HG03521 (cell line): ENCODE measurements around the gene SMAD7.

Experiments
- ATAC-seq: cut with Tn5 transposase; IDR thresholded peaks from one replicate; pipeline ENCODE4 v1.9.1; 2021; ENCODE audit warnings: mild to moderate bottlenecking, moderate library complexity; ENCODE audit not compliant: unreplicated experiment

The SMAD7 gene

GRCh38 chr18:48986851-48987761 lies 36.3 kb upstream of the SMAD7 start:
- no peak for ATAC-seq

GRCh38 chr18:48985161-48985560 lies 34.4 kb upstream of the SMAD7 start:
- ATAC-seq: no peak

GRCh38 chr18:48983793-48984437 lies 33.1 kb upstream of the SMAD7 start:
- no peak for ATAC-seq

GRCh38 chr18:48982266-48982665 lies 31.5 kb upstream of the SMAD7 start:
- no peak for ATAC-seq

- ATAC-seq: no peak
Observed at GRCh38 chr18:48979944-48980890, 29.5 kb upstream of the SMAD7 start.

GRCh38 chr18:48977914-48978313 lies 27.1 kb upstream of the SMAD7 start:
- no peak for ATAC-seq

- peak; percentile 51 for ATAC-seq
Observed at GRCh38 chr18:48975817-48976649, 25.3 kb upstream of the SMAD7 start.

- ATAC-seq: peak; percentile 9
Observed at GRCh38 chr18:48975120-48975816, 24.5 kb upstream of the SMAD7 start.

- no peak for ATAC-seq
Observed at GRCh38 chr18:48974304-48975119, 23.7 kb upstream of the SMAD7 start.

GRCh38 chr18:48973731-48974130 lies 23.0 kb upstream of the SMAD7 start:
- no peak for ATAC-seq

GRCh38 chr18:48968412-48969215 lies 17.8 kb upstream of the SMAD7 start:
- no peak for ATAC-seq

- no peak for ATAC-seq
Observed at GRCh38 chr18:48967545-48967944, 16.8 kb upstream of the SMAD7 start.

GRCh38 chr18:48966523-48966922 lies 15.8 kb upstream of the SMAD7 start:
- ATAC-seq: no peak

GRCh38 chr18:48963586-48964470 lies 13.1 kb upstream of the SMAD7 start:
- no peak for ATAC-seq

- no peak for ATAC-seq
Observed at GRCh38 chr18:48962994-48963561, 12.3 kb upstream of the SMAD7 start.

- ATAC-seq: no peak
Observed at GRCh38 chr18:48962252-48962993, 11.7 kb upstream of the SMAD7 start.
